GM12878 (cell line): Measurements from ENCODE around the gene SV2A. TPM values are rescaled to one million over a fixed set of nuclear protein-coding genes. Genes with fewer than 3 reads are reported as not detected.

Experiments used
- ATAC-seq: fragments of 200-7000 bp; cut with Tn5 transposase; 3 replicates; pipeline ENCODE4 v1.9.1; 2020; ENCODE audit warnings: mild to moderate bottlenecking, moderate library complexity
- BruUV-seq: library from RNA; stranded (reverse); fragments of 400-500 nt; replicated peaks from 2 replicates; lab custom pipeline; 2021; lab: Mats Ljungman, UMichigan
- CTCF ChIA-PET: fragments of 300-600 bp; sonication (Branson Sonifier 250); formaldehyde crosslinking; extraction: SDS; loops from one replicate; lab custom pipeline; 2021; ENCODE audit warnings: inconsistent platforms; lab: Yijun Ruan, JAX
- POLR2A ChIA-PET: fragments of 350-600 bp; formaldehyde crosslinking; extraction: SDS; loops from one replicate; lab custom pipeline; 2021; ENCODE audit warnings: inconsistent platforms; lab: Charles Lee
- RAD21 ChIA-PET: fragments of 300-600 bp; sonication (Branson Sonifier 250); formaldehyde crosslinking; loops from one replicate; lab custom pipeline; 2023; ENCODE audit warnings: antibody characterized with exemption; ENCODE audit not compliant: unreplicated experiment; lab: Charles Lee
- SMC1A ChIA-PET: fragments of 300-600 bp; sonication (Branson Sonifier 250); formaldehyde crosslinking; loops from one replicate; lab custom pipeline; 2023; ENCODE audit not compliant: unreplicated experiment, uncharacterized antibody; lab: Charles Lee
- DNase-seq: peaks from one replicate; pipeline ENCODE4 v3.0.0-alpha.2; 2011; ENCODE audit warnings: low read depth, low spot score
- FAIRE-seq: peaks from 3 replicates; lab custom pipeline; 2011; peaks lifted over from hg19 to GRCh38; lab: Jason Lieb, UNC
- H2AFZ ChIP-seq: 2 replicates; pipeline ENCODE4 v1.6.0; 2011; ENCODE audit warnings: low read depth, low read length, control low read depth; ENCODE audit not compliant: control insufficient read depth
- H3K27ac ChIP-seq: 2 replicates; pipeline ENCODE4 v1.5.1; 2011; ENCODE audit warnings: control low read depth; ENCODE audit not compliant: control insufficient read depth, insufficient read depth
- H3K27me3 ChIP-seq, 2 experiments: replicated peaks in 1 of 2; 2 replicates each; pipeline versions ENCODE4 v1.6.0 to v1.6.1; 2011; ENCODE audit warnings: low read length in 1 of 2; ENCODE audit not compliant: control insufficient read depth in 2 of 2, insufficient read depth in 2 of 2
- H3K36me3 ChIP-seq, 2 experiments: 2 replicates each; pipeline ENCODE4 v1.5.1; 2011; ENCODE audit warnings: low read length in 1 of 2; ENCODE audit not compliant: control insufficient read depth in 2 of 2, insufficient read depth in 2 of 2
- H3K4me1 ChIP-seq: 2 replicates; pipeline ENCODE4 v1.6.1; 2011; ENCODE audit warnings: mild to moderate bottlenecking, low read length, moderate library complexity, mixed read lengths; ENCODE audit not compliant: control insufficient read depth, insufficient read depth
- H3K4me2 ChIP-seq: 2 replicates; pipeline ENCODE4 v1.6.0; 2011; ENCODE audit warnings: control low read depth; ENCODE audit not compliant: control insufficient read depth, insufficient read depth
- H3K4me3 ChIP-seq: fragments of 200-600 bp; sonication (generic); 2 replicates; pipeline ENCODE4 v1.5.1; 2016
- H3K79me2 ChIP-seq: 2 replicates; pipeline ENCODE4 v1.6.0; 2011; ENCODE audit warnings: low read length; ENCODE audit not compliant: control insufficient read depth, insufficient read depth
- H3K9ac ChIP-seq: 2 replicates; pipeline ENCODE4 v1.8.0; 2011; ENCODE audit warnings: low read length, control low read depth, mixed read lengths; ENCODE audit not compliant: control insufficient read depth, insufficient read depth
- H3K9me3 ChIP-seq: replicated peaks from 3 replicates; pipeline ENCODE4 v1.5.1; 2011; ENCODE audit warnings: mild to moderate bottlenecking, low read length; ENCODE audit not compliant: control insufficient read depth, insufficient read depth
- H4K20me1 ChIP-seq: 2 replicates; pipeline ENCODE4 v1.6.0; 2011; ENCODE audit not compliant: control insufficient read depth, insufficient read depth
- BACH1 ChIP-seq: fragments of 450-650 bp; IDR thresholded peaks from 2 replicates; pipeline ENCODE4 v1.6.1; 2017; ENCODE audit warnings: mild to moderate bottlenecking, borderline replicate concordance
- EED ChIP-seq: sonication (generic); IDR thresholded peaks from 2 replicates; pipeline ENCODE4 v1.6.1; 2016; ENCODE audit warnings: antibody characterized with exemption, low read depth
- EZH2 ChIP-seq: IDR thresholded peaks from 2 replicates; pipeline ENCODE4 v1.6.1; 2012; ENCODE audit warnings: low read depth, mild to moderate bottlenecking, control low read depth, inconsistent platforms, low read length, borderline replicate concordance; ENCODE audit not compliant: control insufficient read depth
- JUND ChIP-seq: IDR thresholded peaks from 2 replicates; pipeline ENCODE4 v1.6.1; 2012; ENCODE audit warnings: low read depth, mild to moderate bottlenecking, low read length, improper control_type of control experiment, moderate library complexity
- RUNX3 ChIP-seq: IDR thresholded peaks from 2 replicates; pipeline ENCODE4 v1.6.1; 2012; ENCODE audit warnings: low read length, inconsistent platforms
- SMAD5 ChIP-seq: IDR thresholded peaks from 2 replicates; pipeline ENCODE4 v1.6.1; 2016; ENCODE audit warnings: antibody characterized with exemption, low read depth
- SUZ12 ChIP-seq: fragments of 200-600 bp; sonication (generic); IDR thresholded peaks from one replicate; pipeline ENCODE4 v1.6.1; 2018; ENCODE audit warnings: antibody characterized with exemption, mild to moderate bottlenecking; ENCODE audit not compliant: unreplicated experiment
- TARDBP ChIP-seq: IDR thresholded peaks from 2 replicates; pipeline ENCODE4 v1.6.1; 2016; ENCODE audit warnings: borderline replicate concordance
- ZNF24 ChIP-seq: fragments of 450-650 bp; IDR thresholded peaks from 2 replicates; pipeline ENCODE4 v1.6.1; 2017; ENCODE audit warnings: antibody characterized with exemption, mild to moderate bottlenecking
- WGBS: methylation state at CpG from one replicate; pipeline ENCODE4 v1.1.6; 2016; ENCODE audit warnings: low lambda C conversion rate; ENCODE audit not compliant: insufficient replicate concordance, insufficient coverage; ENCODE audit errors: missing lambda C conversion rate; 5-methylcytosine and 5-hydroxymethylcytosine counted together
- in situ Hi-C: fragments of 300-500 bp; cut with MboI; formaldehyde crosslinking; loops from 9 replicates; pipeline ENCODE4 v1.14.3; 2018; ENCODE audit warnings: mixed read lengths
- intact Hi-C: fragments of 100-400 bp; cut with micrococcal nuclease; formaldehyde crosslinking; loops from one replicate; pipeline ENCODE4 v1.14.2; 2022; ENCODE audit not compliant: unreplicated experiment
- polyA plus RNA-seq, 11 experiments: library from polyadenylated mRNA; depleted of rRNA in 4 of 11; unstranded in 6 of 11; stranded (reverse) in 5 of 11; fragments of >200 nt; fragmentation: Nextera tagmentation in 4 of 11; fragmentation: Illumina TruSeq in 1 of 11; extraction: Ambion mirVana in 4 of 11; extraction: Trizol in 1 of 11; gene quantifications; 1 replicate in 1 of 11; 2 replicates in 10 of 11; pipeline versions ENCODE4 v1.2.1 to v1.2.3, GENCODE V29; 2011 to 2016; ENCODE audit warnings: inconsistent platforms in 2 of 11, missing spikeins in 2 of 11, low read depth in 1 of 11
- total RNA-seq, 4 experiments: library from RNA; depleted of rRNA in 3 of 4; stranded (reverse); fragments of >200 nt in 3 of 4; fragmentation: Illumina TruSeq in 1 of 4; extraction: Trizol in 1 of 4; gene quantifications; 2 replicates each; pipeline versions ENCODE4 v1.2.1 to v1.2.3, GENCODE V29; 2013 to 2021
- TF ChIP-seq, protein P1 (sequence below), 3 experiments: IDR thresholded peaks in 2 of 3; conservative IDR thresholded peaks in 1 of 3; 2 replicates each; pipeline ENCODE4 v1.5.1; 2011; ENCODE audit warnings: low read depth in 3 of 3, low read length in 3 of 3, mild to moderate bottlenecking in 3 of 3, control low read depth in 2 of 3, moderate library complexity in 2 of 3, inconsistent platforms in 1 of 3, mixed read lengths in 1 of 3; ENCODE audit not compliant: control insufficient read depth in 2 of 3, insufficient read depth in 1 of 3; ENCODE audit errors: extremely low read depth in 1 of 3
- TF ChIP-seq, protein P2 (sequence below): IDR thresholded peaks from 2 replicates; pipeline ENCODE4 v1.6.1; 2012; ENCODE audit warnings: low read depth, low read length, improper control_type of control experiment
- TF ChIP-seq, protein P3 (sequence below): IDR thresholded peaks from 2 replicates; pipeline ENCODE4 v1.6.1; 2012; ENCODE audit warnings: low read length, inconsistent platforms
- TF ChIP-seq, protein P4 (sequence below): fragments of 450-650 bp; IDR thresholded peaks from 2 replicates; pipeline ENCODE4 v1.6.1; 2017; ENCODE audit warnings: mild to moderate bottlenecking, moderate library complexity
- TF ChIP-seq, protein P5 (sequence below): fragments of 450-650 bp; formaldehyde crosslinking; IDR thresholded peaks from 2 replicates; pipeline ENCODE4 v1.4.0; 2020; ENCODE audit warnings: mild to moderate bottlenecking, moderate library complexity

The SV2A gene
- total and polyA plus RNA-seq, 10 of the 15 experiments (the other 5 are each of a cell fraction or from before 2014, with no cell fraction given) = 0.39 to 11.6 (median 5.4) TPM

DNA sequence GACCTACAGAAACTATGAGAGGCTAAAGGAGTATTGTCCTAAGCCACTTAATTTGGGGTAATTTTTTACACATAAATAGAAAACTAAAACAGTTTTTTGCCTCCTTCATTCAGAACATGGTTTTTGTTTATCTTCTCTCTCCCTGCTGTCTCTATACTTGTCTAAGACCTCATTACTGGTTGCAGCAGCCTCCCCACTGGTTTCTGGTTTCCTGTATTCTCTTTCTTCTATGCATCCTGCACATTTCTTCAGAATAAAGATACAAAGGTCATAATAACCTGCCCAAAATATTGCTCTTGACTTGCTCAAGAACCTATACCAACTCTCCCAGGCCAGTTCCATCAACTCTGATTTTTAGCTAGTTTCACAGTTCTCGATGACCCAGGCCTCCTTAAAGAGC is 38.1 kb downstream of the SV2A start:
- Histone ChIP-seq H3K36me3 (no peaks in the 10 kb centered on the region), H3K9ac (no peak overlapping the region), H3K79me2 (peaks cover 4% of the 10 kb centered on the region), H3K27ac (no peak overlapping the region), H2AFZ (no peak overlapping the region), H3K9me3 (no peaks in the 10 kb centered on the region), H3K27me3 (no peaks in the 10 kb centered on the region), H3K4me2 (no peak overlapping the region), H4K20me1 (no peaks in the 10 kb centered on the region), H3K4me1 (no peaks in the 10 kb centered on the region), H3K4me3 (no peak overlapping the region)
- DNase-seq = no peak
- BruUV-seq = no TSS peak
- ChIA-PET SMC1A (no interaction called here), RAD21 (no interaction called here), CTCF (no interaction called here), POLR2A (no interaction called here)
- ATAC-seq = no peak
- in situ Hi-C loops (no loop called here), intact Hi-C loops (no loop called here)
- 54% methylated on average over 1 of the region's 1 CpG for WGBS
- FAIRE-seq = no peak
- no peak for TF ChIP-seq RUNX3
- no peak for TF ChIP-seq BACH1
- TF ChIP-seq TARDBP = no peak
- TF ChIP-seq, protein P1, sequence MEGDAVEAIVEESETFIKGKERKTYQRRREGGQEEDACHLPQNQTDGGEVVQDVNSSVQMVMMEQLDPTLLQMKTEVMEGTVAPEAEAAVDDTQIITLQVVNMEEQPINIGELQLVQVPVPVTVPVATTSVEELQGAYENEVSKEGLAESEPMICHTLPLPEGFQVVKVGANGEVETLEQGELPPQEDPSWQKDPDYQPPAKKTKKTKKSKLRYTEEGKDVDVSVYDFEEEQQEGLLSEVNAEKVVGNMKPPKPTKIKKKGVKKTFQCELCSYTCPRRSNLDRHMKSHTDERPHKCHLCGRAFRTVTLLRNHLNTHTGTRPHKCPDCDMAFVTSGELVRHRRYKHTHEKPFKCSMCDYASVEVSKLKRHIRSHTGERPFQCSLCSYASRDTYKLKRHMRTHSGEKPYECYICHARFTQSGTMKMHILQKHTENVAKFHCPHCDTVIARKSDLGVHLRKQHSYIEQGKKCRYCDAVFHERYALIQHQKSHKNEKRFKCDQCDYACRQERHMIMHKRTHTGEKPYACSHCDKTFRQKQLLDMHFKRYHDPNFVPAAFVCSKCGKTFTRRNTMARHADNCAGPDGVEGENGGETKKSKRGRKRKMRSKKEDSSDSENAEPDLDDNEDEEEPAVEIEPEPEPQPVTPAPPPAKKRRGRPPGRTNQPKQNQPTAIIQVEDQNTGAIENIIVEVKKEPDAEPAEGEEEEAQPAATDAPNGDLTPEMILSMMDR (IDR thresholded peaks at IDR 0.05 in 2 of 3, conservative IDR thresholded peaks at IDR 0.05 in 1 of 3; ENCODE audit: control insufficient read depth in 2 of 3, extremely low read depth in 1 of 3, insufficient read depth in 1 of 3, low read depth in 3 of 3, low read length in 3 of 3) = no peak
- no peak for TF ChIP-seq JUND
- TF ChIP-seq, protein P2, sequence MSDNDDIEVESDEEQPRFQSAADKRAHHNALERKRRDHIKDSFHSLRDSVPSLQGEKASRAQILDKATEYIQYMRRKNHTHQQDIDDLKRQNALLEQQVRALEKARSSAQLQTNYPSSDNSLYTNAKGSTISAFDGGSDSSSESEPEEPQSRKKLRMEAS = no peak
- TF ChIP-seq SMAD5 = no peak
- TF ChIP-seq ZNF24 = no peak
- no peak for TF ChIP-seq SUZ12
- TF ChIP-seq, protein P3, sequence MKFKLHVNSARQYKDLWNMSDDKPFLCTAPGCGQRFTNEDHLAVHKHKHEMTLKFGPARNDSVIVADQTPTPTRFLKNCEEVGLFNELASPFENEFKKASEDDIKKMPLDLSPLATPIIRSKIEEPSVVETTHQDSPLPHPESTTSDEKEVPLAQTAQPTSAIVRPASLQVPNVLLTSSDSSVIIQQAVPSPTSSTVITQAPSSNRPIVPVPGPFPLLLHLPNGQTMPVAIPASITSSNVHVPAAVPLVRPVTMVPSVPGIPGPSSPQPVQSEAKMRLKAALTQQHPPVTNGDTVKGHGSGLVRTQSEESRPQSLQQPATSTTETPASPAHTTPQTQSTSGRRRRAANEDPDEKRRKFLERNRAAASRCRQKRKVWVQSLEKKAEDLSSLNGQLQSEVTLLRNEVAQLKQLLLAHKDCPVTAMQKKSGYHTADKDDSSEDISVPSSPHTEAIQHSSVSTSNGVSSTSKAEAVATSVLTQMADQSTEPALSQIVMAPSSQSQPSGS = no peak
- no peak for TF ChIP-seq EED
- no peak for TF ChIP-seq EZH2
- TF ChIP-seq, protein P4, sequence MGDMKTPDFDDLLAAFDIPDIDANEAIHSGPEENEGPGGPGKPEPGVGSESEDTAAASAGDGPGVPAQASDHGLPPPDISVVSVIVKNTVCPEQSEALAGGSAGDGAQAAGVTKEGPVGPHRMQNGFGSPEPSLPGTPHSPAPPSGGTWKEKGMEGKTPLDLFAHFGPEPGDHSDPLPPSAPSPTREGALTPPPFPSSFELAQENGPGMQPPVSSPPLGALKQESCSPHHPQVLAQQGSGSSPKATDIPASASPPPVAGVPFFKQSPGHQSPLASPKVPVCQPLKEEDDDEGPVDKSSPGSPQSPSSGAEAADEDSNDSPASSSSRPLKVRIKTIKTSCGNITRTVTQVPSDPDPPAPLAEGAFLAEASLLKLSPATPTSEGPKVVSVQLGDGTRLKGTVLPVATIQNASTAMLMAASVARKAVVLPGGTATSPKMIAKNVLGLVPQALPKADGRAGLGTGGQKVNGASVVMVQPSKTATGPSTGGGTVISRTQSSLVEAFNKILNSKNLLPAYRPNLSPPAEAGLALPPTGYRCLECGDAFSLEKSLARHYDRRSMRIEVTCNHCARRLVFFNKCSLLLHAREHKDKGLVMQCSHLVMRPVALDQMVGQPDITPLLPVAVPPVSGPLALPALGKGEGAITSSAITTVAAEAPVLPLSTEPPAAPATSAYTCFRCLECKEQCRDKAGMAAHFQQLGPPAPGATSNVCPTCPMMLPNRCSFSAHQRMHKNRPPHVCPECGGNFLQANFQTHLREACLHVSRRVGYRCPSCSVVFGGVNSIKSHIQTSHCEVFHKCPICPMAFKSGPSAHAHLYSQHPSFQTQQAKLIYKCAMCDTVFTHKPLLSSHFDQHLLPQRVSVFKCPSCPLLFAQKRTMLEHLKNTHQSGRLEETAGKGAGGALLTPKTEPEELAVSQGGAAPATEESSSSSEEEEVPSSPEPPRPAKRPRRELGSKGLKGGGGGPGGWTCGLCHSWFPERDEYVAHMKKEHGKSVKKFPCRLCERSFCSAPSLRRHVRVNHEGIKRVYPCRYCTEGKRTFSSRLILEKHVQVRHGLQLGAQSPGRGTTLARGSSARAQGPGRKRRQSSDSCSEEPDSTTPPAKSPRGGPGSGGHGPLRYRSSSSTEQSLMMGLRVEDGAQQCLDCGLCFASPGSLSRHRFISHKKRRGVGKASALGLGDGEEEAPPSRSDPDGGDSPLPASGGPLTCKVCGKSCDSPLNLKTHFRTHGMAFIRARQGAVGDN = no peak
- TF ChIP-seq, protein P5, sequence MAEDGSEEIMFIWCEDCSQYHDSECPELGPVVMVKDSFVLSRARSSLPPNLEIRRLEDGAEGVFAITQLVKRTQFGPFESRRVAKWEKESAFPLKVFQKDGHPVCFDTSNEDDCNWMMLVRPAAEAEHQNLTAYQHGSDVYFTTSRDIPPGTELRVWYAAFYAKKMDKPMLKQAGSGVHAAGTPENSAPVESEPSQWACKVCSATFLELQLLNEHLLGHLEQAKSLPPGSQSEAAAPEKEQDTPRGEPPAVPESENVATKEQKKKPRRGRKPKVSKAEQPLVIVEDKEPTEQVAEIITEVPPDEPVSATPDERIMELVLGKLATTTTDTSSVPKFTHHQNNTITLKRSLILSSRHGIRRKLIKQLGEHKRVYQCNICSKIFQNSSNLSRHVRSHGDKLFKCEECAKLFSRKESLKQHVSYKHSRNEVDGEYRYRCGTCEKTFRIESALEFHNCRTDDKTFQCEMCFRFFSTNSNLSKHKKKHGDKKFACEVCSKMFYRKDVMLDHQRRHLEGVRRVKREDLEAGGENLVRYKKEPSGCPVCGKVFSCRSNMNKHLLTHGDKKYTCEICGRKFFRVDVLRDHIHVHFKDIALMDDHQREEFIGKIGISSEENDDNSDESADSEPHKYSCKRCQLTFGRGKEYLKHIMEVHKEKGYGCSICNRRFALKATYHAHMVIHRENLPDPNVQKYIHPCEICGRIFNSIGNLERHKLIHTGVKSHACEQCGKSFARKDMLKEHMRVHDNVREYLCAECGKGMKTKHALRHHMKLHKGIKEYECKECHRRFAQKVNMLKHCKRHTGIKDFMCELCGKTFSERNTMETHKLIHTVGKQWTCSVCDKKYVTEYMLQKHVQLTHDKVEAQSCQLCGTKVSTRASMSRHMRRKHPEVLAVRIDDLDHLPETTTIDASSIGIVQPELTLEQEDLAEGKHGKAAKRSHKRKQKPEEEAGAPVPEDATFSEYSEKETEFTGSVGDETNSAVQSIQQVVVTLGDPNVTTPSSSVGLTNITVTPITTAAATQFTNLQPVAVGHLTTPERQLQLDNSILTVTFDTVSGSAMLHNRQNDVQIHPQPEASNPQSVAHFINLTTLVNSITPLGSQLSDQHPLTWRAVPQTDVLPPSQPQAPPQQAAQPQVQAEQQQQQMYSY = no peak
